ENCODE results near the gene MRTFA. TPM values are rescaled to one million over a fixed set of nuclear protein-coding genes. Genes with fewer than 3 reads are reported as not detected.

The MRTFA gene
- total RNA-seq, 3 donors from 2014 or later (not counting 1 experiment from before 2014, with no cell fraction given) = 81.8 to 91.9 (median 83.5) TPM

DNA sequence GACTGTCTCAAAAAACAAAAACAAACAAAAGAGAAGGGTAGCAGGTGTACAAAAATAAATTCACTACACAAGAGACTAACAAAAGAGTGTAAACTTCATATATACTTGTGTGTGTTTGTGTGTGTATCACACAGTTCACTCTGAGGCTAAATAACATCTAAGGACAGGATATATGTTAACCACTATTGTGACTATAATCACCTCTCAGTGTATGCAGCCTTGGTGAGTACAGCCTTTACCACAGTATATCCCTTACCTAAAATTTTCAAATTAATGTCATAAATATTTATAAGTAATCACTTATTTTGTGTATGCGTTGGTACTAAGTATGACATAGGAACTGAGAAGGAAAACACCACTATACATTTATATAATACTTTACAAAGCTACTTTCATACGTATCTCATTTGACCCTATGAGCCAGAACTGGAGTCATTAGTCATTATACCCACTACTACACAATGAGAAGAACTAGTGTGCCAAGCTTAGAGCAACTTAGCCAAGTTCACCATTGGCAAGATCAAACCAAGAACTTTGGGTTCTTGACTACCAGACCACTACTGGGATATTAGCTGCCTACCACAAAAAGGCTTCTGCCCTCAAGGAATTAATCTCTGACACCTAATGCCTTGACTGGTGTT is 149.4 kb downstream of the MRTFA start:
- Mint-ChIP-seq H3K4me3 (no peak overlapping the region), H3K4me1 (peaks cover 18 to 21% of the 10 kb centered on the region in 2 donors), H3K27me3 (ENCODE audit: low read depth in 2 of 2) (no peaks in the 10 kb centered on the region), H3K9me3 (no peaks in the 10 kb centered on the region), H3K36me3 (no peaks in the 10 kb centered on the region), H3K27ac (no peak overlapping the region)
- Histone ChIP-seq H3K36me3 (ENCODE audit: control insufficient read depth, insufficient read depth, low read length) (peaks cover 4% of the 10 kb centered on the region), H3K27me3 (ENCODE audit: control insufficient read depth, insufficient read depth, low read length) (no peaks in the 10 kb centered on the region), H3K9me3 (ENCODE audit: control insufficient read depth, insufficient read depth, low read length) (no peaks in the 10 kb centered on the region), H3K27ac (ENCODE audit: low read length) (no peak overlapping the region), H3K4me1 (ENCODE audit: control insufficient read depth, insufficient read depth, low read length) (no peaks in the 10 kb centered on the region), H3K4me3 (ENCODE audit: low read length) (no peak overlapping the region)
- TF ChIP-seq, protein P1, sequence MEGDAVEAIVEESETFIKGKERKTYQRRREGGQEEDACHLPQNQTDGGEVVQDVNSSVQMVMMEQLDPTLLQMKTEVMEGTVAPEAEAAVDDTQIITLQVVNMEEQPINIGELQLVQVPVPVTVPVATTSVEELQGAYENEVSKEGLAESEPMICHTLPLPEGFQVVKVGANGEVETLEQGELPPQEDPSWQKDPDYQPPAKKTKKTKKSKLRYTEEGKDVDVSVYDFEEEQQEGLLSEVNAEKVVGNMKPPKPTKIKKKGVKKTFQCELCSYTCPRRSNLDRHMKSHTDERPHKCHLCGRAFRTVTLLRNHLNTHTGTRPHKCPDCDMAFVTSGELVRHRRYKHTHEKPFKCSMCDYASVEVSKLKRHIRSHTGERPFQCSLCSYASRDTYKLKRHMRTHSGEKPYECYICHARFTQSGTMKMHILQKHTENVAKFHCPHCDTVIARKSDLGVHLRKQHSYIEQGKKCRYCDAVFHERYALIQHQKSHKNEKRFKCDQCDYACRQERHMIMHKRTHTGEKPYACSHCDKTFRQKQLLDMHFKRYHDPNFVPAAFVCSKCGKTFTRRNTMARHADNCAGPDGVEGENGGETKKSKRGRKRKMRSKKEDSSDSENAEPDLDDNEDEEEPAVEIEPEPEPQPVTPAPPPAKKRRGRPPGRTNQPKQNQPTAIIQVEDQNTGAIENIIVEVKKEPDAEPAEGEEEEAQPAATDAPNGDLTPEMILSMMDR (IDR thresholded peaks at IDR 0.05) = no peak
- ATAC-seq = no peak
- intact Hi-C loops (cut with micrococcal nuclease) = loop anchor here (1.0 to 2.0 kb wide), 2 partner anchors 24 to 51 kb away; no protein-coding TSS in a partner anchor
- no peak for DNase-seq
- 74% methylated on average over 1 of the region's 2 CpGs for WGBS (ENCODE audit: insufficient coverage)

GRCh38 chr22:40485813-40486667 is 150.5 kb downstream of the MRTFA start:
- peaks cover 4% of the 10 kb centered on the region for H3K36me3 ChIP-seq (ENCODE audit: control insufficient read depth, insufficient read depth, low read length)
- WGBS (ENCODE audit: insufficient coverage) = 82% methylated on average over 12 of the region's 12 CpGs
- DNase-seq = no peak
- no peaks in the 10 kb centered on the region for H3K36me3 Mint-ChIP-seq
- ATAC-seq = no peak
- H3K27me3 ChIP-seq (ENCODE audit: control insufficient read depth, insufficient read depth, low read length) = no peaks in the 10 kb centered on the region
- no peak overlapping the region for H3K4me3 Mint-ChIP-seq
- no peaks in the 10 kb centered on the region for H3K4me1 ChIP-seq (ENCODE audit: control insufficient read depth, insufficient read depth, low read length)
- no peak overlapping the region for H3K4me3 ChIP-seq (ENCODE audit: low read length)
- H3K9me3 Mint-ChIP-seq = no peaks in the 10 kb centered on the region
- intact Hi-C loops (cut with micrococcal nuclease) = loop anchor here (2.0 kb wide), 1 partner anchor 23 kb away; no protein-coding TSS in a partner anchor
- TF ChIP-seq, protein P1 (IDR thresholded peaks at IDR 0.05) = no peak
- H3K27ac ChIP-seq (ENCODE audit: low read length) = no peak overlapping the region
- no peak overlapping the region for H3K27ac Mint-ChIP-seq
- no peaks in the 10 kb centered on the region for H3K27me3 Mint-ChIP-seq (ENCODE audit: low read depth in 2 of 2)
- H3K9me3 ChIP-seq (ENCODE audit: control insufficient read depth, insufficient read depth, low read length) = no peaks in the 10 kb centered on the region
- peaks cover 16 to 17% of the 10 kb centered on the region in 2 donors for H3K4me1 Mint-ChIP-seq

GRCh38 chr22:40484906-40485669 is 151.4 kb downstream of the MRTFA start:
- intact Hi-C loops (cut with micrococcal nuclease) = no loop called here
- 93% methylated on average over 5 of the region's 7 CpGs for WGBS (ENCODE audit: insufficient coverage)
- Histone ChIP-seq H3K4me1 (ENCODE audit: control insufficient read depth, insufficient read depth, low read length) (no peaks in the 10 kb centered on the region), H3K27me3 (ENCODE audit: control insufficient read depth, insufficient read depth, low read length) (no peaks in the 10 kb centered on the region), H3K27ac (ENCODE audit: low read length) (no peak overlapping the region), H3K9me3 (ENCODE audit: control insufficient read depth, insufficient read depth, low read length) (no peaks in the 10 kb centered on the region), H3K36me3 (ENCODE audit: control insufficient read depth, insufficient read depth, low read length) (peaks cover 4% of the 10 kb centered on the region), H3K4me3 (ENCODE audit: low read length) (no peak overlapping the region)
- H3K36me3 Mint-ChIP-seq = no peaks in the 10 kb centered on the region
- no peak overlapping the region for H3K4me3 Mint-ChIP-seq
- H3K27ac Mint-ChIP-seq = no peak overlapping the region
- no peak for ATAC-seq
- no peak for DNase-seq
- no peaks in the 10 kb centered on the region for H3K9me3 Mint-ChIP-seq
- H3K27me3 Mint-ChIP-seq (ENCODE audit: low read depth in 2 of 2) = no peaks in the 10 kb centered on the region
- H3K4me1 Mint-ChIP-seq = peaks cover 16 to 17% of the 10 kb centered on the region in 2 donors
- TF ChIP-seq, protein P1 (IDR thresholded peaks at IDR 0.05) = no peak
